Measurements from ENCODE around the gene AFAP1L1. TPM values are rescaled to one million over a fixed set of nuclear protein-coding genes. Genes with fewer than 3 reads are reported as not detected.

The AFAP1L1 gene
- total and polyA plus RNA-seq, 3 donors from 2014 or later = 10.4 to 12.6 (median 11.9) TPM

DNA sequence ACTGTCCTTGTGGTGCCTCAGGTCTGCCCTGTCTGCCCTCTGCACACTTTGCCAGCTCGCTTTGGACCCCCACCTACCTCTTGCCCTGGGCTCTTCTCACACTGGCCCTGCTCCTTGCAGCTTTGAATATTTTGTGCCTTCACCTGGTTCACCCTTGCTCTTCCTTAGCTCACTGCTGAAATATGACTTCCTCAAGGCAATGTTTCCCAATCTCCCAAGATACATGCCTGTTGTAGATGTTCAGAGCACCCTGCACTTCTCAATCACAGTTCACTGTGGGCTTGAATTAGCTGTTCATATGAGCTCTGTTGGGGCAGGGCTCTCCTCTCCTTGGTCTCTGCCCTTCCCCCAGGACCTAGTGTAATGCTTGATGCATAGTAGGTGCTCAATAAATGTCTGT is 8.0 kb downstream of the AFAP1L1 start:
- TF ChIP-seq POLR2A (IDR thresholded peaks at IDR 0.05) (no peak), CTCF (IDR thresholded peaks at IDR 0.05) (no peak)
- Histone ChIP-seq H3K27ac (peak overlapping the region in 1 of 2 donors; percentile 38), H3K4me1 (peaks cover 4% of the 10 kb centered on the region), H3K27me3 (no peaks in the 10 kb centered on the region), H3K36me3 (ENCODE audit: low read depth, missing control alignments) (no peaks in the 10 kb centered on the region), H3K9me3 (no peaks in the 10 kb centered on the region), H3K4me3 (no peak overlapping the region)
- WGBS, 2 donors = 75 to 89% methylated on average over 1 of the region's 1 CpG
- no peak for DNase-seq
- intact Hi-C loops (cut with DNase I; ENCODE audit: low total_unique reads) = no loop called here

GRCh38 chr5:149280124-149280523 is 8.5 kb downstream of the AFAP1L1 start:
- intact Hi-C loops (cut with DNase I; ENCODE audit: low total_unique reads) = no loop called here
- no peak overlapping the region for H3K4me3 ChIP-seq
- no peak for TF ChIP-seq CTCF (IDR thresholded peaks at IDR 0.05)
- TF ChIP-seq POLR2A (IDR thresholded peaks at IDR 0.05) = no peak
- DNase-seq = no peak
- WGBS, 2 donors = 37 to 44% methylated on average over 1 of the region's 1 CpG
- no peaks in the 10 kb centered on the region for H3K27me3 ChIP-seq
- no peaks in the 10 kb centered on the region for H3K9me3 ChIP-seq
- H3K27ac ChIP-seq = no peak overlapping the region
- peaks cover 4% of the 10 kb centered on the region for H3K4me1 ChIP-seq
- H3K36me3 ChIP-seq (ENCODE audit: low read depth, missing control alignments) = no peaks in the 10 kb centered on the region

- intact Hi-C loops (cut with DNase I; ENCODE audit: low total_unique reads) = no loop called here
- Histone ChIP-seq H3K27me3 (no peaks in the 10 kb centered on the region), H3K4me1 (peaks cover 4% of the 10 kb centered on the region), H3K4me3 (no peak overlapping the region), H3K9me3 (no peaks in the 10 kb centered on the region), H3K27ac (no peak overlapping the region), H3K36me3 (ENCODE audit: low read depth, missing control alignments) (no peaks in the 10 kb centered on the region)
- TF ChIP-seq CTCF (IDR thresholded peaks at IDR 0.05) (no peak), POLR2A (IDR thresholded peaks at IDR 0.05) (no peak)
- no peak for DNase-seq
- WGBS, 2 donors = 74 to 81% methylated on average over 4 of the region's 4 CpGs
Observed at GRCh38 chr5:149280802-149281201, 9.1 kb downstream of the AFAP1L1 start.

GRCh38 chr5:149282027-149282965 is 10.6 kb downstream of the AFAP1L1 start:
- Histone ChIP-seq H3K36me3 (ENCODE audit: low read depth, missing control alignments) (no peaks in the 10 kb centered on the region), H3K27ac (no peak overlapping the region), H3K4me3 (no peak overlapping the region), H3K27me3 (no peaks in the 10 kb centered on the region), H3K4me1 (peaks cover 4% of the 10 kb centered on the region), H3K9me3 (no peaks in the 10 kb centered on the region)
- TF ChIP-seq CTCF (IDR thresholded peaks at IDR 0.05) (no peak), POLR2A (IDR thresholded peaks at IDR 0.05) (no peak)
- WGBS, 2 donors = 86 to 87% methylated on average over 12 of the region's 12 CpGs
- intact Hi-C loops (cut with DNase I; ENCODE audit: low total_unique reads) = no loop called here
- no peak for DNase-seq

GRCh38 chr5:149282966-149283332 is 11.3 kb downstream of the AFAP1L1 start:
- intact Hi-C loops (cut with DNase I; ENCODE audit: low total_unique reads) = no loop called here
- no peak overlapping the region for H3K4me3 ChIP-seq
- H3K27me3 ChIP-seq = no peaks in the 10 kb centered on the region
- TF ChIP-seq CTCF (IDR thresholded peaks at IDR 0.05) (no peak), POLR2A (IDR thresholded peaks at IDR 0.05) (no peak)
- 92 to 94% methylated on average over 5 of the region's 5 CpGs for WGBS, 2 donors
- DNase-seq = no peak
- H3K27ac ChIP-seq = no peak overlapping the region
- no peaks in the 10 kb centered on the region for H3K36me3 ChIP-seq (ENCODE audit: low read depth, missing control alignments)
- peaks cover 4% of the 10 kb centered on the region for H3K4me1 ChIP-seq
- no peaks in the 10 kb centered on the region for H3K9me3 ChIP-seq
